Measurements from ENCODE around the gene NDUFAF8. TPM values are rescaled to one million over a fixed set of nuclear protein-coding genes. Genes with fewer than 3 reads are reported as not detected.

NDUFAF8 gene
- total RNA-seq, 1 experiment from 2014 or later, result 102 TPM

GRCh38 chr17:81246343-81246670 lies 7.2 kb downstream of the NDUFAF8 start (continued):
- TF ChIP-seq YY1 (IDR thresholded peaks at IDR 0.05; ENCODE audit: extremely low read depth, insufficient replicate concordance, low read depth, low read length), result no peak
- no peak for TF ChIP-seq EZH2 (IDR thresholded peaks at IDR 0.05)
- TF ChIP-seq, protein P1, sequence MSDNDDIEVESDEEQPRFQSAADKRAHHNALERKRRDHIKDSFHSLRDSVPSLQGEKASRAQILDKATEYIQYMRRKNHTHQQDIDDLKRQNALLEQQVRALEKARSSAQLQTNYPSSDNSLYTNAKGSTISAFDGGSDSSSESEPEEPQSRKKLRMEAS (IDR thresholded peaks at IDR 0.05), result no peak
- no peak for TF ChIP-seq ATF3 (IDR thresholded peaks at IDR 0.05)

DNA sequence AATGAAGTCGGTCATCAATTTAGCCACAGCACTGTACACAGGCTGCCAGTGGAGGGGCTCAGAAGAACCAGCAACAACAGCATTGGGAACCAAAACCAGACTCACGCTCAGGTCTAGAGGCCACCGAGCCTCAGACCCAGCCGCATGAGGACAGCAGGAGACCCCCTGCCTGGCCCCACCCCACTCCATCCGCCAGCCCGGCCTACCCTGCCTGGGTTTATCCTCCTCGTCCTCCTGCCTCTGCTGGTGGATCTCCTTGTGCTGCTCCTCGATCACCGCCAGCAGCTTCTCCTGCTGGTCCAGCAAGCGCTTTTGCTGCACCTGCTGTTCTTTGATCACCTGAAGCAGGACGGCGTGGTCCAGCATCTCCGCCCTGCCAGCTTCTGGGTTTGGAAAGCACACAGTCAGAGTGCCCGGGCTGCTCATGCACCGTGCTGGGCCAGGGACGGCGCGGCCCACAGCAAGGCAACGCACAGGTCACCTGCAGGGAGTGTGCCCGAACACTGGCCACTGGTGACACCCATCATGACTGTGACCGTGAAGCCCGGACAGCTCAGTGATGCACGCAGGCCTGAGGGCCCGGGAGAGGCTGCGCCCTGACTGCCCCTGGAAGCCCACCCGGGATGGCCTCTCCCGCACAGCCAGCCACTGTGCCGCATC lies 7.7 kb downstream of the NDUFAF8 start:
- Histone ChIP-seq H3K9me3 (ENCODE audit: control insufficient read depth in 1 of 2, insufficient read depth in 1 of 2, low read depth in 1 of 2, low read length in 2 of 2) (peaks cover 0 to 12% of the 10 kb centered on the region in 2 experiments; a peak in 1 of 4 replicates), H3K4me3 (replicated peaks in 1 of 2; ENCODE audit: low read depth in 1 of 2, low read length in 2 of 2) (no peak overlapping the region), H3K27me3 (ENCODE audit: insufficient read depth, low read length) (no peaks in the 10 kb centered on the region), H3K9ac (ENCODE audit: low read length) (no peak overlapping the region), H3K4me2 (ENCODE audit: low read length) (no peak overlapping the region), H3K4me1 (ENCODE audit: control insufficient read depth in 1 of 2, insufficient read depth in 2 of 2, low read length in 2 of 2) (peaks cover 0 to 5% of the 10 kb centered on the region in 2 experiments; a peak in 1 of 4 replicates), H2AFZ (ENCODE audit: low read depth, low read length, poor library complexity, severe bottlenecking) (no peak overlapping the region), H3K79me2 (ENCODE audit: insufficient read depth, low read length) (peaks cover 8% of the 10 kb centered on the region; the same call in 1 of the 2 replicates), H3K27ac (ENCODE audit: low read depth, low read length) (no peak overlapping the region; the same call in 1 of the 2 replicates), H3K36me3 (ENCODE audit: control insufficient read depth in 1 of 2, insufficient read depth in 2 of 2, low read length in 2 of 2) (peaks cover 14 to 26% of the 10 kb centered on the region in 2 experiments; a peak in 3 of 4 replicates), H3K9me2 (ENCODE audit: insufficient read depth) (no peaks in the 10 kb centered on the region), H4K20me1 (ENCODE audit: insufficient read depth) (no peaks in the 10 kb centered on the region)
- ChIA-PET CTCF (interaction anchor here (1.4 kb wide), 1 partner anchor 225 kb away, joined by 3 read pairs; no protein-coding TSS in a partner anchor), RAD21 (ENCODE audit: low non-redundant PET in 1 of 2, low total read pairs in 2 of 2, uncharacterized antibody in 2 of 2, unreplicated experiment in 2 of 2) (no interaction called here), POLR2A (no interaction called here)
- no peak for TF ChIP-seq RAD21 (IDR thresholded peaks at IDR 0.05; ENCODE audit: low read depth)
- TF ChIP-seq EZH2 (IDR thresholded peaks at IDR 0.05), result no peak
- TF ChIP-seq, protein P1 (IDR thresholded peaks at IDR 0.05), result no peak
- TF ChIP-seq ELF1 (IDR thresholded peaks at IDR 0.05; ENCODE audit: borderline replicate concordance, low read depth), result no peak
- no peak for TF ChIP-seq ZBTB33 (IDR thresholded peaks at IDR 0.05; ENCODE audit: extremely low read depth, insufficient replicate concordance, low read length)
- TF ChIP-seq SRF (IDR thresholded peaks at IDR 0.05; ENCODE audit: low read depth), result no peak
- no peak for TF ChIP-seq EZH2phosphoT487 (IDR thresholded peaks at IDR 0.05; ENCODE audit: borderline replicate concordance)
- TF ChIP-seq, protein P2, sequence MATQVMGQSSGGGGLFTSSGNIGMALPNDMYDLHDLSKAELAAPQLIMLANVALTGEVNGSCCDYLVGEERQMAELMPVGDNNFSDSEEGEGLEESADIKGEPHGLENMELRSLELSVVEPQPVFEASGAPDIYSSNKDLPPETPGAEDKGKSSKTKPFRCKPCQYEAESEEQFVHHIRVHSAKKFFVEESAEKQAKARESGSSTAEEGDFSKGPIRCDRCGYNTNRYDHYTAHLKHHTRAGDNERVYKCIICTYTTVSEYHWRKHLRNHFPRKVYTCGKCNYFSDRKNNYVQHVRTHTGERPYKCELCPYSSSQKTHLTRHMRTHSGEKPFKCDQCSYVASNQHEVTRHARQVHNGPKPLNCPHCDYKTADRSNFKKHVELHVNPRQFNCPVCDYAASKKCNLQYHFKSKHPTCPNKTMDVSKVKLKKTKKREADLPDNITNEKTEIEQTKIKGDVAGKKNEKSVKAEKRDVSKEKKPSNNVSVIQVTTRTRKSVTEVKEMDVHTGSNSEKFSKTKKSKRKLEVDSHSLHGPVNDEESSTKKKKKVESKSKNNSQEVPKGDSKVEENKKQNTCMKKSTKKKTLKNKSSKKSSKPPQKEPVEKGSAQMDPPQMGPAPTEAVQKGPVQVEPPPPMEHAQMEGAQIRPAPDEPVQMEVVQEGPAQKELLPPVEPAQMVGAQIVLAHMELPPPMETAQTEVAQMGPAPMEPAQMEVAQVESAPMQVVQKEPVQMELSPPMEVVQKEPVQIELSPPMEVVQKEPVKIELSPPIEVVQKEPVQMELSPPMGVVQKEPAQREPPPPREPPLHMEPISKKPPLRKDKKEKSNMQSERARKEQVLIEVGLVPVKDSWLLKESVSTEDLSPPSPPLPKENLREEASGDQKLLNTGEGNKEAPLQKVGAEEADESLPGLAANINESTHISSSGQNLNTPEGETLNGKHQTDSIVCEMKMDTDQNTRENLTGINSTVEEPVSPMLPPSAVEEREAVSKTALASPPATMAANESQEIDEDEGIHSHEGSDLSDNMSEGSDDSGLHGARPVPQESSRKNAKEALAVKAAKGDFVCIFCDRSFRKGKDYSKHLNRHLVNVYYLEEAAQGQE (IDR thresholded peaks at IDR 0.05; ENCODE audit: low read depth), result no peak
- no peak for TF ChIP-seq TCF7L2 (IDR thresholded peaks at IDR 0.05; ENCODE audit: borderline replicate concordance, extremely low read depth, insufficient read depth, insufficient read length)
- no peak for TF ChIP-seq CEBPB (IDR thresholded peaks at IDR 0.05; ENCODE audit: low read depth)
- no peak for TF ChIP-seq FOSL1 (IDR thresholded peaks at IDR 0.05; ENCODE audit: low read depth)
- TF ChIP-seq EGR1 (IDR thresholded peaks at IDR 0.05; ENCODE audit: low read depth), result no peak
- no peak for TF ChIP-seq YY1 (IDR thresholded peaks at IDR 0.05; ENCODE audit: extremely low read depth, insufficient replicate concordance, low read depth, low read length)
- DNase-seq (ENCODE audit: low read depth, low spot score) (no peak), ATAC-seq (no peak)
- intact Hi-C loops (cut with micrococcal nuclease), result no loop called here
- TSS peak; percentile 33 for BruUV-seq (replicated peaks)

Measured in HCT116 (cell line).